ENCODE measurements around the gene FAM50A.

DNA sequence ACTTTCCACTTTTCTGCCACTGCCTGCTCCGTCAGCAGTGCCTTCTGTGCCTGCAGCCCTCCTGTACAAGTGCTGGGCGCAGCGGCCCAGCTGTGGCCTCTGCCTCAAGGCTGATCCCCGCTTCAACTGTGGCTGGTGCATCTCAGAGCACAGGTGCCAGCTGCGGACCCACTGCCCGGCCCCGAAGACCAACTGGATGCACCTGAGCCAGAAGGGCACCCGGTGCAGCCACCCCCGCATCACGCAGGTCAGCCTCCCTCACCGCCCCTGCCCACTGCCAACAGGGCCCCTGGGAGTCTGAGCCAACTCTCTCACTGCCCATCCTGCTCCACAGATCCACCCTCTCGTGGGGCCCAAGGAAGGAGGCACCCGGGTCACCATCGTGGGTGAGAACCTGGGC, 21.7 kb downstream of the FAM50A start:
- TF ChIP-seq POLR2A (IDR thresholded peaks at IDR 0.05) (no peak), POLR2AphosphoS5 (IDR thresholded peaks at IDR 0.05) (no peak), EP300 (IDR thresholded peaks at IDR 0.05; ENCODE audit: low read depth) (no peak)
- TF ChIP-seq, protein P1, sequence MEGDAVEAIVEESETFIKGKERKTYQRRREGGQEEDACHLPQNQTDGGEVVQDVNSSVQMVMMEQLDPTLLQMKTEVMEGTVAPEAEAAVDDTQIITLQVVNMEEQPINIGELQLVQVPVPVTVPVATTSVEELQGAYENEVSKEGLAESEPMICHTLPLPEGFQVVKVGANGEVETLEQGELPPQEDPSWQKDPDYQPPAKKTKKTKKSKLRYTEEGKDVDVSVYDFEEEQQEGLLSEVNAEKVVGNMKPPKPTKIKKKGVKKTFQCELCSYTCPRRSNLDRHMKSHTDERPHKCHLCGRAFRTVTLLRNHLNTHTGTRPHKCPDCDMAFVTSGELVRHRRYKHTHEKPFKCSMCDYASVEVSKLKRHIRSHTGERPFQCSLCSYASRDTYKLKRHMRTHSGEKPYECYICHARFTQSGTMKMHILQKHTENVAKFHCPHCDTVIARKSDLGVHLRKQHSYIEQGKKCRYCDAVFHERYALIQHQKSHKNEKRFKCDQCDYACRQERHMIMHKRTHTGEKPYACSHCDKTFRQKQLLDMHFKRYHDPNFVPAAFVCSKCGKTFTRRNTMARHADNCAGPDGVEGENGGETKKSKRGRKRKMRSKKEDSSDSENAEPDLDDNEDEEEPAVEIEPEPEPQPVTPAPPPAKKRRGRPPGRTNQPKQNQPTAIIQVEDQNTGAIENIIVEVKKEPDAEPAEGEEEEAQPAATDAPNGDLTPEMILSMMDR (IDR thresholded peaks at IDR 0.05), result no peak
